PC-3 (cell line): ENCODE data around the gene PBRM1.

Experiments used
- EZH2 ChIP-seq: fragments of 300-600 bp; sonication (generic); IDR thresholded peaks from one replicate; pipeline ENCODE4 v1.6.1; 2017; ENCODE audit warnings: antibody characterized with exemption, mild to moderate bottlenecking, low read length; ENCODE audit not compliant: unreplicated experiment
- EZH2phosphoT487 ChIP-seq: fragments of 300-600 bp; sonication (generic); IDR thresholded peaks from 2 replicates; pipeline ENCODE4 v1.6.1; 2018; ENCODE audit warnings: mild to moderate bottlenecking, antibody characterized with exemption, low read length, borderline replicate concordance
- TF ChIP-seq, protein P1 (sequence below): fragments of 300-600 bp; sonication (generic); conservative IDR thresholded peaks from 2 replicates; pipeline ENCODE4 v1.5.1; 2017; ENCODE audit warnings: antibody characterized with exemption, low read depth, mild to moderate bottlenecking, low read length

DNA sequence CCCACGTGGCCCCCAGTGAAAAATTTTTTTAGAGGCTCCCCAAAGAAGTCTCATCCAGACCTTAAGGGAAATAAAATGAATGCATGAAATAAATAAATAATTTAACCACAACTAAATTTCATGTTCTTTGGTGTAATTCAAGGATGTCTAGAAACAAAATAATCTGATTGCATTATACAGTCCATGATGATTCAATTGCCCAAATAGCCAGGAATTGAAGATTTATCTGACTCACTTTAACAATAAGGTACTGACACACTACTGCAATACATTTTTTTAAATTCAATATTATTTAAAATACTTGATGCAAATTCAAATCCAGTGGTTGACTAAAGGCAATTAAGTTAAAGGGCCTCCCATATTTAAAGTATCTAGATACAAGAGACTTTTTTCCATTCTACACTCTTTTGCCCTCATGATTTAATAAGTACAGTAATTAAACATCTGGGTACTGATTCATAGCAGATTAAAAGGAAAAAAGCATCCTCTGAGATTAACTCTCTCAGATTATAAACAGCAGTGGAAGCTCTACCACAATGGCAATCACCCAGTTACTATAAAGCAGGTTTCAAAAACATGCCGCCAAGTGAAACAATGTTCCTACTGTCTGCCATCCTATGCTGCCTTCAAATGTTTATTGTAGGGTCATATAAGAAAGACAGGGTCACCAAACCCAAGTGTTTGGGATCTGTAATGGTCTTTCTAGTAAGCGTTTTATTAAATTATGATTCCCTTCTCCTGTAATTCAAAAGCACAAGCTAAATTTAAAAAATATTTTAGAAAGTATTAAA, 139.4 kb downstream of the PBRM1 start:
- TF ChIP-seq, protein P1, sequence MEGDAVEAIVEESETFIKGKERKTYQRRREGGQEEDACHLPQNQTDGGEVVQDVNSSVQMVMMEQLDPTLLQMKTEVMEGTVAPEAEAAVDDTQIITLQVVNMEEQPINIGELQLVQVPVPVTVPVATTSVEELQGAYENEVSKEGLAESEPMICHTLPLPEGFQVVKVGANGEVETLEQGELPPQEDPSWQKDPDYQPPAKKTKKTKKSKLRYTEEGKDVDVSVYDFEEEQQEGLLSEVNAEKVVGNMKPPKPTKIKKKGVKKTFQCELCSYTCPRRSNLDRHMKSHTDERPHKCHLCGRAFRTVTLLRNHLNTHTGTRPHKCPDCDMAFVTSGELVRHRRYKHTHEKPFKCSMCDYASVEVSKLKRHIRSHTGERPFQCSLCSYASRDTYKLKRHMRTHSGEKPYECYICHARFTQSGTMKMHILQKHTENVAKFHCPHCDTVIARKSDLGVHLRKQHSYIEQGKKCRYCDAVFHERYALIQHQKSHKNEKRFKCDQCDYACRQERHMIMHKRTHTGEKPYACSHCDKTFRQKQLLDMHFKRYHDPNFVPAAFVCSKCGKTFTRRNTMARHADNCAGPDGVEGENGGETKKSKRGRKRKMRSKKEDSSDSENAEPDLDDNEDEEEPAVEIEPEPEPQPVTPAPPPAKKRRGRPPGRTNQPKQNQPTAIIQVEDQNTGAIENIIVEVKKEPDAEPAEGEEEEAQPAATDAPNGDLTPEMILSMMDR = no peak
- TF ChIP-seq EZH2phosphoT487 = no peak
- no peak for TF ChIP-seq EZH2
